ENCODE data around the gene GLMP. TPM values are rescaled to one million over a fixed set of nuclear protein-coding genes. Genes with fewer than 3 reads are reported as not detected.

The GLMP gene
- total and polyA plus RNA-seq, 2 of the 13 experiments (the other 11 are each of a cell fraction or from before 2014, with no cell fraction given) = 44.6 to 75.8 TPM

GRCh38 chr1:156282479-156283222 lies 12.8 kb downstream of the GLMP start, which contains the start of gene SMG5 (continued):
- TF ChIP-seq EED (CRISPR knock-in tag; IDR thresholded peaks at IDR 0.05) = peak; percentile 17; the same call in 1 of the 2 replicates
- no peak; the same call in 1 of the 2 replicates for TF ChIP-seq ZNF567 (CRISPR knock-in tag; IDR thresholded peaks at IDR 0.05; ENCODE audit: borderline replicate concordance)
- TF ChIP-seq DDIT3 (CRISPR knock-in tag; IDR thresholded peaks at IDR 0.05) = no peak
- no peak; the same call in 1 of the 2 replicates for TF ChIP-seq ZNF318 (CRISPR knock-in tag; IDR thresholded peaks at IDR 0.05)
- TF ChIP-seq GABPB1 (CRISPR knock-in tag; IDR thresholded peaks at IDR 0.05) = peak; percentile 94
- 0 out of 2 replicates have a peak, but pooled peaks have one; percentile 60 for TF ChIP-seq ZNF276 (CRISPR knock-in tag; IDR thresholded peaks at IDR 0.05; ENCODE audit: low read depth)
- no peak for TF ChIP-seq SATB2 (CRISPR knock-in tag; IDR thresholded peaks at IDR 0.05)
- TF ChIP-seq ZNF781 (CRISPR knock-in tag; IDR thresholded peaks at IDR 0.05; ENCODE audit: borderline replicate concordance, not compliant biosample characterization) = peak; percentile 55
- TF ChIP-seq NFIC (IDR thresholded peaks at IDR 0.05; ENCODE audit: low read length) = peak; percentile 83
- TF ChIP-seq TEAD2 (CRISPR knock-in tag; IDR thresholded peaks at IDR 0.05) = no peak
- peak; percentile 65; the same call in 1 of the 2 replicates for TF ChIP-seq TFE3 (CRISPR knock-in tag; IDR thresholded peaks at IDR 0.05)
- TF ChIP-seq ZBTB44 (CRISPR knock-in tag; IDR thresholded peaks at IDR 0.05) = no peak; the same call in 1 of the 2 replicates
- TF ChIP-seq FOSL1 (CRISPR knock-in tag; IDR thresholded peaks at IDR 0.05; ENCODE audit: borderline replicate concordance) = no peak
- peak; percentile 31 for TF ChIP-seq TEAD3 (CRISPR knock-in tag; optimal IDR thresholded peaks at IDR 0.05; ENCODE audit: borderline replicate concordance)
- TF ChIP-seq MLLT10 (CRISPR knock-in tag; IDR thresholded peaks at IDR 0.05) = no peak
